Neural cell (in vitro differentiated cells): ENCODE data around the gene DNAJA3. TPM values are rescaled to one million over a fixed set of nuclear protein-coding genes. Genes with fewer than 3 reads are reported as not detected.

ENCODE experiments used
- H2AFZ ChIP-seq: fragments of 200-600, 300-800 bp; sonication (generic), shearing (Covaris generic); 2 replicates; pipeline ENCODE4 v1.6.0; 2014; ENCODE audit warnings: low read depth, mild to moderate bottlenecking, antibody characterized with exemption, low read length, moderate library complexity
- H3F3A ChIP-seq: fragments of 200-600 bp; shearing (Covaris generic); 2 replicates; pipeline ENCODE4 v1.6.1; 2016; ENCODE audit warnings: mild to moderate bottlenecking, moderate library complexity, mixed read lengths, antibody characterized with exemption, low read length; ENCODE audit not compliant: insufficient read depth, poor library complexity, severe bottlenecking
- H3K27ac ChIP-seq: fragments of 200-600, 300-800 bp; sonication (generic), shearing (Covaris generic); 2 replicates; pipeline ENCODE4 v1.5.1; 2014; ENCODE audit warnings: mild to moderate bottlenecking, low read length, moderate library complexity
- H3K27me3 ChIP-seq: fragments of 300-800, 200-600 bp; sonication (generic), shearing (Covaris generic); 2 replicates; pipeline ENCODE4 v1.6.0; 2014; ENCODE audit warnings: mild to moderate bottlenecking, low read depth, low read length, moderate library complexity; ENCODE audit not compliant: insufficient read depth
- H3K36me3 ChIP-seq: fragments of 300-800, 200-600 bp; sonication (generic), shearing (Covaris generic); 2 replicates; pipeline ENCODE4 v1.5.1; 2014; ENCODE audit warnings: mild to moderate bottlenecking, antibody characterized with exemption, low read length, moderate library complexity; ENCODE audit not compliant: insufficient read depth
- H3K4me2 ChIP-seq: fragments of 300-800, 200-600 bp; sonication (generic), shearing (Covaris generic); 2 replicates; pipeline ENCODE4 v1.6.0; 2014; ENCODE audit warnings: mild to moderate bottlenecking, low read length
- H3K4me3 ChIP-seq: fragments of 300-800, 200-600 bp; sonication (generic), shearing (Covaris generic); 2 replicates; pipeline ENCODE4 v1.5.1; 2014; ENCODE audit warnings: mild to moderate bottlenecking, low read length, moderate library complexity
- H3K79me2 ChIP-seq: fragments of 200-600 bp; shearing (Covaris generic); replicated peaks from 2 replicates; pipeline ENCODE4 v1.6.0; 2014; ENCODE audit warnings: mild to moderate bottlenecking, low read length, moderate library complexity; ENCODE audit not compliant: insufficient read depth
- H3K9ac ChIP-seq: fragments of 300-800, 200-600 bp; sonication (generic), shearing (Covaris generic); 2 replicates; pipeline ENCODE4 v1.6.1; 2016; ENCODE audit warnings: mild to moderate bottlenecking, low read length, mixed read lengths
- H3K9me2 ChIP-seq: fragments of 200-600 bp; shearing (Covaris generic); 2 replicates; pipeline ENCODE4 v1.6.1; 2016; ENCODE audit warnings: mild to moderate bottlenecking, low read length, mixed read lengths; ENCODE audit not compliant: insufficient read depth
- H3K9me3 ChIP-seq: fragments of 200-600, 300-800 bp; sonication (generic), shearing (Covaris generic); 2 replicates; pipeline ENCODE4 v1.6.1; 2016; ENCODE audit warnings: mild to moderate bottlenecking, mixed run types, low read length, moderate library complexity, mixed read lengths
- H4K20me1 ChIP-seq: fragments of 200-600 bp; shearing (Covaris generic); 2 replicates; pipeline ENCODE4 v1.6.1; 2016; ENCODE audit warnings: mild to moderate bottlenecking, mixed run types; ENCODE audit not compliant: insufficient read depth
- CTCF ChIP-seq: fragments of 450-650 bp; IDR thresholded peaks from 2 replicates; pipeline ENCODE4 v1.5.1; 2014; ENCODE audit warnings: antibody characterized with exemption, mild to moderate bottlenecking, moderate library complexity; ENCODE audit not compliant: poor library complexity, severe bottlenecking
- EP300 ChIP-seq: fragments of 450-650 bp; conservative IDR thresholded peaks from 2 replicates; pipeline ENCODE4 v1.6.1; 2014; ENCODE audit warnings: antibody characterized with exemption, mild to moderate bottlenecking, moderate library complexity; ENCODE audit not compliant: poor library complexity, severe bottlenecking
- EZH2 ChIP-seq: fragments of 200-600, 300-800 bp; shearing (Covaris generic), sonication (generic); IDR thresholded peaks from 2 replicates; pipeline ENCODE4 v1.6.1; 2014; ENCODE audit warnings: antibody characterized with exemption, low read length, borderline replicate concordance, mild to moderate bottlenecking; ENCODE audit not compliant: insufficient read depth, poor library complexity, severe bottlenecking
- MXI1 ChIP-seq: fragments of 450-650 bp; conservative IDR thresholded peaks from 2 replicates; pipeline ENCODE4 v1.6.1; 2014; ENCODE audit warnings: antibody characterized with exemption, mild to moderate bottlenecking; ENCODE audit not compliant: poor library complexity, severe bottlenecking
- POLR2AphosphoS5 ChIP-seq: IDR thresholded peaks from 2 replicates; pipeline ENCODE4 v1.6.1; 2012
- RAD21 ChIP-seq: fragments of 450-650 bp; conservative IDR thresholded peaks from 2 replicates; pipeline ENCODE4 v1.6.1; 2014; ENCODE audit warnings: antibody characterized with exemption, mild to moderate bottlenecking, moderate library complexity
- REST ChIP-seq: IDR thresholded peaks from 2 replicates; pipeline ENCODE4 v1.6.1; 2012; ENCODE audit warnings: borderline replicate concordance
- SMC3 ChIP-seq: fragments of 450-650 bp; conservative IDR thresholded peaks from 2 replicates; pipeline ENCODE4 v1.6.1; 2014; ENCODE audit warnings: antibody characterized with exemption, mild to moderate bottlenecking, moderate library complexity; ENCODE audit not compliant: poor library complexity
- TAF1 ChIP-seq: IDR thresholded peaks from 2 replicates; pipeline ENCODE4 v1.6.1; 2012; ENCODE audit warnings: low read depth
- polyA plus RNA-seq: library from polyadenylated mRNA; depleted of rRNA; stranded (reverse); fragments of >200 nt; gene quantifications from 2 replicates; pipeline ENCODE4 v1.2.3, GENCODE V29; 2014

DNAJA3 gene
- polyA plus RNA-seq, 1 donor from 2014 or later = 44.8 TPM

GRCh38 chr16:4433228-4433627, 7.6 kb downstream of the DNAJA3 start:
- Histone ChIP-seq H3K79me2 (no peaks in the 10 kb centered on the region), H3K9ac (no peak overlapping the region), H3K4me3 (no peak overlapping the region), H4K20me1 (no peaks in the 10 kb centered on the region), H3K36me3 (no peaks in the 10 kb centered on the region), H3K27ac (no peak overlapping the region), H3K9me3 (no peaks in the 10 kb centered on the region), H3K27me3 (no peaks in the 10 kb centered on the region), H3K9me2 (no peaks in the 10 kb centered on the region), H3K4me2 (no peak overlapping the region), H3F3A (no peaks in the 10 kb centered on the region), H2AFZ (no peak overlapping the region)
- no peak for TF ChIP-seq RAD21
- no peak for TF ChIP-seq EZH2
- TF ChIP-seq MXI1 = no peak
- no peak for TF ChIP-seq POLR2AphosphoS5
- no peak for TF ChIP-seq TAF1
- TF ChIP-seq EP300 = no peak
- no peak for TF ChIP-seq REST
- TF ChIP-seq CTCF = no peak
- TF ChIP-seq SMC3 = no peak

- Histone ChIP-seq H3K4me3 (no peak overlapping the region), H3K4me2 (no peak overlapping the region), H3K9me2 (no peaks in the 10 kb centered on the region), H3K27me3 (no peaks in the 10 kb centered on the region), H2AFZ (no peak overlapping the region), H4K20me1 (no peaks in the 10 kb centered on the region), H3K79me2 (no peaks in the 10 kb centered on the region), H3K9me3 (no peaks in the 10 kb centered on the region), H3K9ac (no peak overlapping the region), H3K27ac (no peak overlapping the region), H3K36me3 (no peaks in the 10 kb centered on the region), H3F3A (no peaks in the 10 kb centered on the region)
- no peak for TF ChIP-seq REST
- no peak for TF ChIP-seq SMC3
- TF ChIP-seq POLR2AphosphoS5 = no peak
- TF ChIP-seq EZH2 = no peak
- no peak for TF ChIP-seq EP300
- no peak for TF ChIP-seq RAD21
- no peak for TF ChIP-seq TAF1
- TF ChIP-seq CTCF = no peak
- no peak for TF ChIP-seq MXI1
Observed at GRCh38 chr16:4433914-4434787, 8.5 kb downstream of the DNAJA3 start.
